ENCODE data around the gene KIFC3.
A peak's percentile ranks its signal among the peaks of the same experiment; 100 is the strongest.
"Not testable (repeated sequence)": the region's sequence is repeated elsewhere in the genome, so short reads cannot be mapped to it uniquely, and the experiment has no call there.

KIFC3 gene

GRCh38 chr16:57825298-57826044, 23.2 kb upstream of the KIFC3 start:
- no peak for DNase-seq (ENCODE audit: low spot score)

GRCh38 chr16:57824888-57825287, 22.6 kb upstream of the KIFC3 start:
- DNase-seq (ENCODE audit: low spot score), result no peak

GRCh38 chr16:57823836-57824235, 21.5 kb upstream of the KIFC3 start:
- DNase-seq (ENCODE audit: low spot score), result no peak

- no peak for DNase-seq (ENCODE audit: low spot score)
These were observed 20.6 kb upstream of the KIFC3 start for GRCh38 chr16:57822856-57823255.

GRCh38 chr16:57822018-57822553, 19.8 kb upstream of the KIFC3 start:
- no peak for DNase-seq (ENCODE audit: low spot score)

- no peak for DNase-seq (ENCODE audit: low spot score)
These were observed 19.1 kb upstream of the KIFC3 start for GRCh38 chr16:57821149-57821971.

- DNase-seq (ENCODE audit: low spot score), result no peak
These were observed 16.2 kb upstream of the KIFC3 start for GRCh38 chr16:57818377-57819064.

- DNase-seq (ENCODE audit: low spot score), result no peak
These were observed 15.4 kb upstream of the KIFC3 start for GRCh38 chr16:57817680-57818079.

GRCh38 chr16:57815987-57816745, 13.9 kb upstream of the KIFC3 start:
- DNase-seq (ENCODE audit: low spot score), result no peak

GRCh38 chr16:57814896-57815295, 12.6 kb upstream of the KIFC3 start:
- DNase-seq (ENCODE audit: low spot score), result no peak

- no peak for DNase-seq (ENCODE audit: low spot score)
These were observed 11.2 kb upstream of the KIFC3 start for GRCh38 chr16:57813466-57813865.

- not testable (repeated sequence) for DNase-seq (ENCODE audit: low spot score)
These were observed 9.0 kb upstream of the KIFC3 start for GRCh38 chr16:57811340-57811739.

- peak; percentile 64 for DNase-seq (ENCODE audit: low spot score)
These were observed 8.1 kb upstream of the KIFC3 start for GRCh38 chr16:57810197-57811031.

GRCh38 chr16:57809276-57810196, 7.2 kb upstream of the KIFC3 start:
- no peak for DNase-seq (ENCODE audit: low spot score)

GRCh38 chr16:57808589-57809228, 6.4 kb upstream of the KIFC3 start:
- no peak for DNase-seq (ENCODE audit: low spot score)

- DNase-seq (ENCODE audit: low spot score), result peak; percentile 64
These were observed 5.8 kb upstream of the KIFC3 start for GRCh38 chr16:57807968-57808528.

GRCh38 chr16:57807252-57807967, 5.1 kb upstream of the KIFC3 start:
- no peak for DNase-seq (ENCODE audit: low spot score)

- DNase-seq (ENCODE audit: low spot score), result no peak
These were observed 2.9 kb upstream of the KIFC3 start for GRCh38 chr16:57805176-57805575.

Measured in HuH-7 (cell line).